Measurements from ENCODE around the gene PKNOX1. TPM values are rescaled to one million over a fixed set of nuclear protein-coding genes. Genes with fewer than 3 reads are reported as not detected.

The PKNOX1 gene
- total and polyA plus RNA-seq, 3 donors from 2014 or later: 22.1 to 82.5 (median 38.8) TPM

- 89 to 95% methylated on average over 6 of the region's 6 CpGs for WGBS, 2 donors
- Histone ChIP-seq H3K4me3 (no peak overlapping the region), H3K9me3 (no peaks in the 10 kb centered on the region), H3K27ac (no peak overlapping the region), H3K27me3 (no peaks in the 10 kb centered on the region), H3K4me1 (no peaks in the 10 kb centered on the region), H3K36me3 (ENCODE audit: low read depth, missing control alignments) (no peaks in the 10 kb centered on the region)
- intact Hi-C loops (cut with DNase I; ENCODE audit: low total_unique reads): no loop called here
- DNase-seq: no peak
- no peak for TF ChIP-seq POLR2A (IDR thresholded peaks at IDR 0.05)
- TF ChIP-seq CTCF (IDR thresholded peaks at IDR 0.05): no peak
These were observed 38.2 kb downstream of the PKNOX1 start for GRCh38 chr21:43012596-43012995.

- no peak overlapping the region for H3K27ac ChIP-seq
- H3K36me3 ChIP-seq (ENCODE audit: low read depth, missing control alignments): no peaks in the 10 kb centered on the region
- intact Hi-C loops (cut with DNase I; ENCODE audit: low total_unique reads): no loop called here
- H3K9me3 ChIP-seq: no peaks in the 10 kb centered on the region
- no peaks in the 10 kb centered on the region for H3K4me1 ChIP-seq
- DNase-seq: no peak
- no peak overlapping the region for H3K4me3 ChIP-seq
- 70 to 86% methylated on average over 10 to 13 of the region's 13 CpGs for WGBS, 2 donors
- TF ChIP-seq POLR2A (IDR thresholded peaks at IDR 0.05) (no peak), CTCF (IDR thresholded peaks at IDR 0.05) (no peak)
- no peaks in the 10 kb centered on the region for H3K27me3 ChIP-seq
These were observed 41.7 kb downstream of the PKNOX1 start for GRCh38 chr21:43015906-43016540.

- 94 to 95% methylated on average over 13 of the region's 13 CpGs for WGBS, 2 donors
- Histone ChIP-seq H3K27me3 (no peaks in the 10 kb centered on the region), H3K36me3 (ENCODE audit: low read depth, missing control alignments) (no peaks in the 10 kb centered on the region), H3K4me3 (no peak overlapping the region), H3K27ac (no peak overlapping the region), H3K4me1 (no peaks in the 10 kb centered on the region), H3K9me3 (no peaks in the 10 kb centered on the region)
- intact Hi-C loops (cut with DNase I; ENCODE audit: low total_unique reads): no loop called here
- TF ChIP-seq POLR2A (IDR thresholded peaks at IDR 0.05) (no peak), CTCF (IDR thresholded peaks at IDR 0.05) (no peak)
- no peak for DNase-seq
These were observed 42.4 kb downstream of the PKNOX1 start for GRCh38 chr21:43016728-43017127.

- no peak overlapping the region for H3K4me3 ChIP-seq
- no peak overlapping the region for H3K27ac ChIP-seq
- 76 to 93% methylated on average over 7 to 10 of the region's 10 CpGs for WGBS, 2 donors
- H3K27me3 ChIP-seq: no peaks in the 10 kb centered on the region
- TF ChIP-seq POLR2A (IDR thresholded peaks at IDR 0.05): no peak
- TF ChIP-seq CTCF (IDR thresholded peaks at IDR 0.05): no peak
- no peaks in the 10 kb centered on the region for H3K4me1 ChIP-seq
- no peaks in the 10 kb centered on the region for H3K36me3 ChIP-seq (ENCODE audit: low read depth, missing control alignments)
- intact Hi-C loops (cut with DNase I; ENCODE audit: low total_unique reads): no loop called here
- no peaks in the 10 kb centered on the region for H3K9me3 ChIP-seq
- DNase-seq: no peak
These were observed 44.2 kb downstream of the PKNOX1 start for GRCh38 chr21:43018519-43018918.

GRCh38 chr21:43020177-43020576 lies 45.8 kb downstream of the PKNOX1 start:
- no peak overlapping the region for H3K27ac ChIP-seq

More at GRCh38 chr21:43020177-43020576, 45.8 kb downstream of the PKNOX1 start:
- intact Hi-C loops (cut with DNase I; ENCODE audit: low total_unique reads): no loop called here
- Histone ChIP-seq H3K9me3 (no peaks in the 10 kb centered on the region), H3K27me3 (no peaks in the 10 kb centered on the region), H3K36me3 (ENCODE audit: low read depth, missing control alignments) (no peaks in the 10 kb centered on the region), H3K4me1 (peaks cover 5% of the 10 kb centered on the region), H3K4me3 (no peak overlapping the region)
- TF ChIP-seq POLR2A (IDR thresholded peaks at IDR 0.05): no peak
- TF ChIP-seq CTCF (IDR thresholded peaks at IDR 0.05): no peak
- WGBS, 2 donors: 82 to 89% methylated on average over 13 of the region's 13 CpGs
- DNase-seq: no peak
